HEK293T (cell line): ENCODE data around the gene PAFAH1B2.
A peak's percentile ranks its signal among the peaks of the same experiment; 100 is the strongest.

Experiments used
- CTBP1 ChIP-seq: fragments of 450-650 bp; IDR thresholded peaks from 2 replicates; pipeline ENCODE4 v1.6.1; 2016; ENCODE audit warnings: borderline replicate concordance
- ELF4 ChIP-seq: fragments of 450-650 bp; IDR thresholded peaks from 2 replicates; pipeline ENCODE4 v1.6.1; 2017; ENCODE audit warnings: antibody characterized with exemption
- FOXK2 ChIP-seq: fragments of 450-650 bp; IDR thresholded peaks from 2 replicates; pipeline ENCODE4 v1.6.1; 2016; ENCODE audit warnings: mild to moderate bottlenecking
- FOXM1 ChIP-seq: fragments of 450-650 bp; IDR thresholded peaks from 2 replicates; pipeline ENCODE4 v1.6.1; 2017; ENCODE audit warnings: mild to moderate bottlenecking, borderline replicate concordance
- NFRKB ChIP-seq: fragments of 450-650 bp; IDR thresholded peaks from 2 replicates; pipeline ENCODE4 v1.6.1; 2016; ENCODE audit warnings: mild to moderate bottlenecking, moderate library complexity
- SP1 ChIP-seq: fragments of 450-650 bp; IDR thresholded peaks from 2 replicates; pipeline ENCODE4 v1.6.1; 2017
- SUZ12 ChIP-seq: fragments of 450-650 bp; IDR thresholded peaks from 2 replicates; pipeline ENCODE4 v1.6.1; 2016; ENCODE audit warnings: mild to moderate bottlenecking
- ZNF384 ChIP-seq: fragments of 450-650 bp; IDR thresholded peaks from 2 replicates; pipeline ENCODE4 v1.6.1; 2016

DNA sequence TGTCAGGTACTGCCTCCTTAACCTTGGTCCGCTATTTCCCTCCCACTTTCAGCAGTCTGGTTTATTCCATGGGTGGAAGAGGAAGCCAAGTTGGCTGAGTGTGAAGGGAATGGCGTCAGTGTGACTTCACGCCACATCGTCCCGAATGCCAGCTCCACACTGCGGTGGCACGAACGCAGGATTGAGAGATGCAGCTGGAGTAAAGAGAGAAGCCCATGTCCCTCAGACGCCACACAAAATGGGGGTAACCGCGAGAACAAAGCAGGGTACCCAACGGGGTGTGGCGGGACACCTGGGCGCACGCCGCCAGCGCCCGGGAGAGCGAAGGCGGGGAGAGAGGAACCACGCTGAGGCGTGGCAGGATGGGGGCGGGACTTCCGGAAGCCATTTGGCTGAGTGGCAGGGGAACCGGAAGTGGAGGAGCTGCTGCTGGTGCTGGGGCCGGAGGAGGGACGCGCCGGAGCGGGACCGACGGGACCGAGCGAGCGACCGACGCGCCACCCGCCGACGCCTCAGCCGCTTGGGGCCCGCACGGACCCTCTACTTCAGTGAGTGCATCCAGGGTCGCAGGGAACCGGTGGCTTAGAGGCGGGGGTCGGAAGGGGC, at the start of gene PAFAH1B2:
- TF ChIP-seq SUZ12 (no peak), ELF4 (peak; percentile 77), FOXM1 (no peak), FOXK2 (no peak), NFRKB (no peak), ZNF384 (no peak), CTBP1 (no peak), SP1 (no peak)
